Nephron progenitor cell (in vitro differentiated cells): ENCODE results near the gene LRCH1.
A peak's percentile ranks its signal among the peaks of the same experiment; 100 is the strongest.

Experiments used
- DNase-seq: peaks from one replicate; pipeline ENCODE4 v3.0.0; 2021
- H3K27ac Mint-ChIP-seq: 2 replicates; pipeline ENCODE4 v1.8.0; 2021; ENCODE audit warnings: mild to moderate bottlenecking, moderate library complexity, mixed read lengths
- H3K27me3 Mint-ChIP-seq: 2 replicates; pipeline ENCODE4 v1.8.0; 2021; ENCODE audit warnings: mild to moderate bottlenecking, low read depth, mixed read lengths; ENCODE audit not compliant: poor library complexity
- H3K36me3 Mint-ChIP-seq: 2 replicates; pipeline ENCODE4 v1.8.0; 2021; ENCODE audit warnings: low read depth, mixed read lengths
- H3K4me1 Mint-ChIP-seq: 2 replicates; pipeline ENCODE4 v1.8.0; 2021; ENCODE audit warnings: mixed read lengths
- H3K4me3 Mint-ChIP-seq: 2 replicates; pipeline ENCODE4 v1.8.0; 2021; ENCODE audit warnings: mild to moderate bottlenecking, moderate library complexity, mixed read lengths
- H3K9me3 Mint-ChIP-seq: 2 replicates; pipeline ENCODE4 v1.8.0; 2021; ENCODE audit warnings: mild to moderate bottlenecking, moderate library complexity, mixed read lengths
- CTCF ChIP-seq: fragments of 200-600 bp; sonication (generic); IDR thresholded peaks from 2 replicates; pipeline ENCODE4 v1.5.0; 2021; ENCODE audit warnings: antibody characterized with exemption

LRCH1 gene

GRCh38 chr13:46698014-46698413 is 145.0 kb downstream of the LRCH1 start:
- Mint-ChIP-seq H3K4me1 (peaks cover 27% of the 10 kb centered on the region), H3K36me3 (peaks cover 69% of the 10 kb centered on the region), H3K4me3 (no peak overlapping the region), H3K27ac (no peak overlapping the region), H3K9me3 (no peaks in the 10 kb centered on the region), H3K27me3 (peaks cover 2% of the 10 kb centered on the region)
- no peak for TF ChIP-seq CTCF
- DNase-seq: no peak

GRCh38 chr13:46698910-46699460 is 146.0 kb downstream of the LRCH1 start:
- DNase-seq: no peak

GRCh38 chr13:46712524-46712923 is 159.6 kb downstream of the LRCH1 start:
- no peak for DNase-seq
- H3K27ac Mint-ChIP-seq: peak overlapping the region; percentile 34
- no peak for TF ChIP-seq CTCF
- H3K36me3 Mint-ChIP-seq: peaks cover 16% of the 10 kb centered on the region
- H3K27me3 Mint-ChIP-seq: no peaks in the 10 kb centered on the region
- peak overlapping the region; percentile 42 for H3K4me3 Mint-ChIP-seq
- H3K4me1 Mint-ChIP-seq: peaks cover 67% of the 10 kb centered on the region
- H3K9me3 Mint-ChIP-seq: no peaks in the 10 kb centered on the region

More at GRCh38 chr13:46698910-46699460, 146.0 kb downstream of the LRCH1 start:
- TF ChIP-seq CTCF: no peak
- Mint-ChIP-seq H3K27ac (no peak overlapping the region), H3K4me1 (peaks cover 27% of the 10 kb centered on the region), H3K9me3 (no peaks in the 10 kb centered on the region), H3K27me3 (peaks cover 2% of the 10 kb centered on the region), H3K36me3 (peaks cover 65% of the 10 kb centered on the region), H3K4me3 (no peak overlapping the region)

- H3K9me3 Mint-ChIP-seq: no peaks in the 10 kb centered on the region
- peaks cover under 1% of the 10 kb centered on the region for H3K36me3 Mint-ChIP-seq
- no peak for TF ChIP-seq CTCF
- no peaks in the 10 kb centered on the region for H3K27me3 Mint-ChIP-seq
- peaks cover 62% of the 10 kb centered on the region for H3K4me1 Mint-ChIP-seq
- H3K4me3 Mint-ChIP-seq: no peak overlapping the region
- no peak for DNase-seq
- H3K27ac Mint-ChIP-seq: no peak overlapping the region
These were observed 162.4 kb downstream of the LRCH1 start for GRCh38 chr13:46715363-46715762.

GRCh38 chr13:46716821-46717220 is 163.9 kb downstream of the LRCH1 start:
- no peak overlapping the region for H3K4me3 Mint-ChIP-seq
- no peak overlapping the region for H3K27ac Mint-ChIP-seq
- no peak for TF ChIP-seq CTCF
- H3K4me1 Mint-ChIP-seq: peaks cover 67% of the 10 kb centered on the region
- H3K36me3 Mint-ChIP-seq: no peaks in the 10 kb centered on the region
- no peaks in the 10 kb centered on the region for H3K9me3 Mint-ChIP-seq
- DNase-seq: no peak
- H3K27me3 Mint-ChIP-seq: no peaks in the 10 kb centered on the region

- TF ChIP-seq CTCF: no peak
- DNase-seq: no peak
- Mint-ChIP-seq H3K36me3 (no peaks in the 10 kb centered on the region), H3K27ac (no peak overlapping the region), H3K9me3 (no peaks in the 10 kb centered on the region), H3K27me3 (no peaks in the 10 kb centered on the region), H3K4me3 (no peak overlapping the region), H3K4me1 (peaks cover 65% of the 10 kb centered on the region)
These were observed 164.3 kb downstream of the LRCH1 start for GRCh38 chr13:46717275-46717674.
